Brain microvascular endothelial cell (primary cell): ENCODE results near the gene CFAP77.

ENCODE experiments used
- DNase-seq: peaks from one replicate; pipeline ENCODE4 v3.0.0-alpha.2; 2020
- H3K27ac ChIP-seq: fragments of 250-450 bp; sonication (Bioruptor Pico); 2 replicates; pipeline ENCODE4 v1.5.1; 2020; ENCODE audit warnings: mild to moderate bottlenecking, moderate library complexity
- H3K27me3 ChIP-seq: fragments of 250-450 bp; sonication (Bioruptor Pico); replicated peaks from 2 replicates; pipeline ENCODE4 v1.5.1; 2020; ENCODE audit warnings: mild to moderate bottlenecking
- H3K36me3 ChIP-seq: fragments of 250-450 bp; sonication (Bioruptor Pico); replicated peaks from 2 replicates; pipeline ENCODE4 v1.5.1; 2020; ENCODE audit warnings: mild to moderate bottlenecking
- H3K4me3 ChIP-seq: 2 replicates; pipeline ENCODE4 v1.5.1; 2011; ENCODE audit warnings: low read depth, mild to moderate bottlenecking, control low read depth, low read length, moderate library complexity
- CTCF ChIP-seq: IDR thresholded peaks from 2 replicates; pipeline ENCODE4 v1.5.1; 2011; ENCODE audit warnings: low read depth, mild to moderate bottlenecking, moderate library complexity, low read length, control low read depth, inconsistent platforms; ENCODE audit errors: missing control alignments
- in situ Hi-C: cut with HindIII; loops from 2 replicates; pipeline ENCODE4 v1.10.0; 2017; ENCODE audit warnings: low sequenced_read_pairs, low pct_ligation_motif_present

Gene CFAP77

GRCh38 chr9:132439153-132439552 lies 29.1 kb downstream of the CFAP77 start:
- Histone ChIP-seq H3K27ac (no peak overlapping the region), H3K4me3 (no peak overlapping the region), H3K36me3 (no peaks in the 10 kb centered on the region), H3K27me3 (peaks cover 17% of the 10 kb centered on the region)
- TF ChIP-seq CTCF = no peak
- DNase-seq = no peak
- in situ Hi-C loops = no loop called here

- Histone ChIP-seq H3K27me3 (peaks cover 8% of the 10 kb centered on the region), H3K27ac (no peak overlapping the region), H3K4me3 (no peak overlapping the region), H3K36me3 (no peaks in the 10 kb centered on the region)
- in situ Hi-C loops = no loop called here
- no peak for DNase-seq
- TF ChIP-seq CTCF = no peak
These were observed 30.7 kb downstream of the CFAP77 start for GRCh38 chr9:132440735-132441134.

- Histone ChIP-seq H3K36me3 (no peaks in the 10 kb centered on the region), H3K27ac (no peak overlapping the region), H3K4me3 (no peak overlapping the region), H3K27me3 (peaks cover 8% of the 10 kb centered on the region)
- no peak for DNase-seq
- in situ Hi-C loops = no loop called here
- TF ChIP-seq CTCF = no peak
These were observed 31.4 kb downstream of the CFAP77 start for GRCh38 chr9:132441404-132441803.

- DNase-seq = no peak
- no peak overlapping the region for H3K4me3 ChIP-seq
- no peak overlapping the region for H3K27ac ChIP-seq
- in situ Hi-C loops = no loop called here
- TF ChIP-seq CTCF = no peak
- H3K27me3 ChIP-seq = peaks cover 8% of the 10 kb centered on the region
- H3K36me3 ChIP-seq = no peaks in the 10 kb centered on the region
These were observed 34.1 kb downstream of the CFAP77 start for GRCh38 chr9:132443951-132444607.

- no peak for DNase-seq
- in situ Hi-C loops = no loop called here
- Histone ChIP-seq H3K27ac (no peak overlapping the region), H3K4me3 (no peak overlapping the region), H3K27me3 (peaks cover under 1% of the 10 kb centered on the region), H3K36me3 (no peaks in the 10 kb centered on the region)
- TF ChIP-seq CTCF = no peak
These were observed 36.9 kb downstream of the CFAP77 start for GRCh38 chr9:132446887-132447286.

- TF ChIP-seq CTCF = peak; percentile 45
- in situ Hi-C loops = no loop called here
- H3K27ac ChIP-seq = no peak overlapping the region
- no peak for DNase-seq
- H3K4me3 ChIP-seq = no peak overlapping the region
- no peaks in the 10 kb centered on the region for H3K27me3 ChIP-seq
- no peaks in the 10 kb centered on the region for H3K36me3 ChIP-seq
These were observed 37.3 kb downstream of the CFAP77 start for GRCh38 chr9:132447346-132447745.
